HG03280 (cell line): ENCODE measurements around the gene LCN15.
"Not testable (repeated sequence)": the region's sequence is repeated elsewhere in the genome, so short reads cannot be mapped to it uniquely, and the experiment has no call there.

Source experiments
- ATAC-seq: cut with Tn5 transposase; IDR thresholded peaks from one replicate; pipeline ENCODE4 v1.9.1; 2021; ENCODE audit warnings: mild to moderate bottlenecking, moderate library complexity; ENCODE audit not compliant: unreplicated experiment

LCN15 gene

GRCh38 chr9:136764301-136764891, at the start of gene LCN15:
LCN15 (minus strand) TSS chr9:136764518; CDS start chr9:136764488, 30 bp downstream.
- ATAC-seq = no peak

- no peak for ATAC-seq
These were observed 44.5 kb upstream of the LCN15 start for GRCh38 chr9:136808806-136809158.

- ATAC-seq = peak; percentile 32
These were observed 43.9 kb upstream of the LCN15 start for GRCh38 chr9:136808075-136808805.

GRCh38 chr9:136807281-136808074, 43.2 kb upstream of the LCN15 start, which contains the start of gene RABL6:
RABL6 (plus strand) TSS chr9:136807948; CDS start chr9:136808197, 249 bp downstream.
- peak; percentile 80 for ATAC-seq

GRCh38 chr9:136806631-136807201, 42.4 kb upstream of the LCN15 start:
- ATAC-seq = no peak

- ATAC-seq = no peak
These were observed 41.7 kb upstream of the LCN15 start for GRCh38 chr9:136806067-136806466.

GRCh38 chr9:136805207-136805740, 41.0 kb upstream of the LCN15 start:
- no peak for ATAC-seq

- no peak for ATAC-seq
These were observed 40.3 kb upstream of the LCN15 start for GRCh38 chr9:136804509-136805206.

- no peak for ATAC-seq
These were observed 39.5 kb upstream of the LCN15 start for GRCh38 chr9:136803551-136804508.

GRCh38 chr9:136803009-136803550, 38.8 kb upstream of the LCN15 start:
- not testable (repeated sequence) for ATAC-seq

- no peak for ATAC-seq
These were observed 38.0 kb upstream of the LCN15 start for GRCh38 chr9:136802321-136802720.

- peak; percentile 41 for ATAC-seq
These were observed 35.7 kb upstream of the LCN15 start for GRCh38 chr9:136799854-136800657.

GRCh38 chr9:136799079-136799853, 34.9 kb upstream of the LCN15 start:
- no peak for ATAC-seq

- ATAC-seq = no peak
These were observed 34.4 kb upstream of the LCN15 start for GRCh38 chr9:136798708-136799078.

- ATAC-seq = not testable (repeated sequence)
These were observed 32.5 kb upstream of the LCN15 start for GRCh38 chr9:136796775-136797347.

- ATAC-seq = no peak
These were observed 32.0 kb upstream of the LCN15 start, which contains the start of gene CCDC183 for GRCh38 chr9:136796238-136796774. CCDC183 (plus strand) TSS chr9:136796338; CDS start chr9:136796398, 60 bp downstream.

GRCh38 chr9:136795000-136795348, 30.7 kb upstream of the LCN15 start:
- ATAC-seq = no peak
